Measurements from ENCODE around the gene NDUFA8.

DNA sequence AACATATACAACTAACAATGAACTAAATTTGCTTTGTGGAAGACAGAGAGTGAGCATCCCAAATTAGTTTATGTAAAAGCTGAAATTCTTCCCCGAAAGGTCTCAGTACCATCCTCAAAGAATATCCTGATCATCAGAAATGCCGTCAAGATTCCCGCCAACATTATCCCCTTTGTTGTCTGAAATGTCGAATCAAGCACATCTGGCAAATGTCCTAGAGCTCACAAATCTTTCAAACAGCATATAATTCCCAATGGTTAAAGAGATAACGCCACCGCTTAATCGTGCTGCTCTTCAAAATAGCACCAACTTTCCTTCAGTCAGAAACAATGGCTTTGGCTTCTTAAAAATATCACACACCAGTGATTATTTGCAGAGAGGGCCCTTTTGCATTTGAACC is 23.9 kb upstream of the NDUFA8 start:
- TF ChIP-seq, protein P1, sequence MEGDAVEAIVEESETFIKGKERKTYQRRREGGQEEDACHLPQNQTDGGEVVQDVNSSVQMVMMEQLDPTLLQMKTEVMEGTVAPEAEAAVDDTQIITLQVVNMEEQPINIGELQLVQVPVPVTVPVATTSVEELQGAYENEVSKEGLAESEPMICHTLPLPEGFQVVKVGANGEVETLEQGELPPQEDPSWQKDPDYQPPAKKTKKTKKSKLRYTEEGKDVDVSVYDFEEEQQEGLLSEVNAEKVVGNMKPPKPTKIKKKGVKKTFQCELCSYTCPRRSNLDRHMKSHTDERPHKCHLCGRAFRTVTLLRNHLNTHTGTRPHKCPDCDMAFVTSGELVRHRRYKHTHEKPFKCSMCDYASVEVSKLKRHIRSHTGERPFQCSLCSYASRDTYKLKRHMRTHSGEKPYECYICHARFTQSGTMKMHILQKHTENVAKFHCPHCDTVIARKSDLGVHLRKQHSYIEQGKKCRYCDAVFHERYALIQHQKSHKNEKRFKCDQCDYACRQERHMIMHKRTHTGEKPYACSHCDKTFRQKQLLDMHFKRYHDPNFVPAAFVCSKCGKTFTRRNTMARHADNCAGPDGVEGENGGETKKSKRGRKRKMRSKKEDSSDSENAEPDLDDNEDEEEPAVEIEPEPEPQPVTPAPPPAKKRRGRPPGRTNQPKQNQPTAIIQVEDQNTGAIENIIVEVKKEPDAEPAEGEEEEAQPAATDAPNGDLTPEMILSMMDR (IDR thresholded peaks at IDR 0.05), result no peak
- TF ChIP-seq SIN3A (IDR thresholded peaks at IDR 0.05; ENCODE audit: borderline replicate concordance, insufficient read depth, low read depth, low read length), result no peak
- no peak for TF ChIP-seq TCF7L2 (IDR thresholded peaks at IDR 0.05; ENCODE audit: low read depth, low read length)
- TF ChIP-seq POLR2AphosphoS5 (IDR thresholded peaks at IDR 0.05; ENCODE audit: low read depth, low read length), result no peak
- TF ChIP-seq, protein P2, sequence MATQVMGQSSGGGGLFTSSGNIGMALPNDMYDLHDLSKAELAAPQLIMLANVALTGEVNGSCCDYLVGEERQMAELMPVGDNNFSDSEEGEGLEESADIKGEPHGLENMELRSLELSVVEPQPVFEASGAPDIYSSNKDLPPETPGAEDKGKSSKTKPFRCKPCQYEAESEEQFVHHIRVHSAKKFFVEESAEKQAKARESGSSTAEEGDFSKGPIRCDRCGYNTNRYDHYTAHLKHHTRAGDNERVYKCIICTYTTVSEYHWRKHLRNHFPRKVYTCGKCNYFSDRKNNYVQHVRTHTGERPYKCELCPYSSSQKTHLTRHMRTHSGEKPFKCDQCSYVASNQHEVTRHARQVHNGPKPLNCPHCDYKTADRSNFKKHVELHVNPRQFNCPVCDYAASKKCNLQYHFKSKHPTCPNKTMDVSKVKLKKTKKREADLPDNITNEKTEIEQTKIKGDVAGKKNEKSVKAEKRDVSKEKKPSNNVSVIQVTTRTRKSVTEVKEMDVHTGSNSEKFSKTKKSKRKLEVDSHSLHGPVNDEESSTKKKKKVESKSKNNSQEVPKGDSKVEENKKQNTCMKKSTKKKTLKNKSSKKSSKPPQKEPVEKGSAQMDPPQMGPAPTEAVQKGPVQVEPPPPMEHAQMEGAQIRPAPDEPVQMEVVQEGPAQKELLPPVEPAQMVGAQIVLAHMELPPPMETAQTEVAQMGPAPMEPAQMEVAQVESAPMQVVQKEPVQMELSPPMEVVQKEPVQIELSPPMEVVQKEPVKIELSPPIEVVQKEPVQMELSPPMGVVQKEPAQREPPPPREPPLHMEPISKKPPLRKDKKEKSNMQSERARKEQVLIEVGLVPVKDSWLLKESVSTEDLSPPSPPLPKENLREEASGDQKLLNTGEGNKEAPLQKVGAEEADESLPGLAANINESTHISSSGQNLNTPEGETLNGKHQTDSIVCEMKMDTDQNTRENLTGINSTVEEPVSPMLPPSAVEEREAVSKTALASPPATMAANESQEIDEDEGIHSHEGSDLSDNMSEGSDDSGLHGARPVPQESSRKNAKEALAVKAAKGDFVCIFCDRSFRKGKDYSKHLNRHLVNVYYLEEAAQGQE (IDR thresholded peaks at IDR 0.05; ENCODE audit: insufficient read depth in 1 of 2, low read depth in 2 of 2, low read length in 1 of 2), result no peak

All from Panc1 (cell line).